ENCODE data around the gene LHFPL2.

LHFPL2 gene

DNA sequence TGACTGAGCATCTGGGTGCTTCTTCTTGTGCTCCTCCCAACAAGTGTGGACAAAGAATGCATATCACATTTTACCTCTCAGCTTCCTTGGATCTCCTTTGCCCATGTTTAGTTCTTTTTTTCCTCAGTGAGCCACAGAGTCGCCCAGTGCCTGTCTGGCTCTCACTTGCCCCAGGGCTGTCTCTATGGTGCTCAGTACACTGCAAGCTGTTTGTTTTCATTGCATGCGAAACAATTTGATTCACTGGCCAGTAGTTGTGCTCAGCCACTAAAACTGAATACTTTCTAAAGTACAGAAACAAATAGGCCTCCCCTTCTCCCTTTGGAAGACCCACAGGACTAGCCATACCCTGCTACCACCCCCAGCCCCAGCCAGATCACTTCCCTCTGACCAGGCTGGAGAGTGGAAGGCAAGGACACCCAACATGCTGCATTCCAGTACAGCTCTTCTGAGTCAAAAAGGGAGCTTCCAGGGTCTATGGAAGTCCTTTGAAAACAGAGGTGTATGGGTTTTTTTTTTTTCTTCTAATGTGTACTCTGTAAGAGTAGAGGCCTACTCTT is 3.8 kb downstream of the LHFPL2 start:
- TF ChIP-seq, protein P1, sequence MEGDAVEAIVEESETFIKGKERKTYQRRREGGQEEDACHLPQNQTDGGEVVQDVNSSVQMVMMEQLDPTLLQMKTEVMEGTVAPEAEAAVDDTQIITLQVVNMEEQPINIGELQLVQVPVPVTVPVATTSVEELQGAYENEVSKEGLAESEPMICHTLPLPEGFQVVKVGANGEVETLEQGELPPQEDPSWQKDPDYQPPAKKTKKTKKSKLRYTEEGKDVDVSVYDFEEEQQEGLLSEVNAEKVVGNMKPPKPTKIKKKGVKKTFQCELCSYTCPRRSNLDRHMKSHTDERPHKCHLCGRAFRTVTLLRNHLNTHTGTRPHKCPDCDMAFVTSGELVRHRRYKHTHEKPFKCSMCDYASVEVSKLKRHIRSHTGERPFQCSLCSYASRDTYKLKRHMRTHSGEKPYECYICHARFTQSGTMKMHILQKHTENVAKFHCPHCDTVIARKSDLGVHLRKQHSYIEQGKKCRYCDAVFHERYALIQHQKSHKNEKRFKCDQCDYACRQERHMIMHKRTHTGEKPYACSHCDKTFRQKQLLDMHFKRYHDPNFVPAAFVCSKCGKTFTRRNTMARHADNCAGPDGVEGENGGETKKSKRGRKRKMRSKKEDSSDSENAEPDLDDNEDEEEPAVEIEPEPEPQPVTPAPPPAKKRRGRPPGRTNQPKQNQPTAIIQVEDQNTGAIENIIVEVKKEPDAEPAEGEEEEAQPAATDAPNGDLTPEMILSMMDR (IDR thresholded peaks at IDR 0.05; ENCODE audit: low read depth, low read length) = no peak
- no peak for DNase-seq (ENCODE audit: extremely low read depth, low read depth)

DNA sequence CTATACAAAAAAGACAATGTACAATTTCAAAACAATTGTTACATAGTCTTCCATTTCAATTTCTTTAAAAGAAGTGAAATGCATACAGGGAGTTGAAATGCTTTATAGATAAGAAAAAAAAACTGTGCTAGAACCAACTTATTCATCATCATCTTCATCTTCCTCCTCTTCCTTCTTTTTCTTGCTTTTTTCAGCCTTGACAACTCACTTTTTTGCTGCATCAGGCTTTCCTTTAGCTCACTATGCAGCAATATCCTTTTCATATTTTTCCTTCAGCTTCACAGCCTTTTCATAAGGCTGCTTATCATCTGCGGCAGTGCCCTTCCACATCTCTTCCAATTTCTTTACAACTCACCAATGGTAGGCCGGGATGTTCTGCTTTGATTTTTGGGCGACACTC is 4.4 kb downstream of the LHFPL2 start:
- no peak for DNase-seq (ENCODE audit: extremely low read depth, low read depth)
- TF ChIP-seq, protein P1 (IDR thresholded peaks at IDR 0.05; ENCODE audit: low read depth, low read length) = no peak

DNA sequence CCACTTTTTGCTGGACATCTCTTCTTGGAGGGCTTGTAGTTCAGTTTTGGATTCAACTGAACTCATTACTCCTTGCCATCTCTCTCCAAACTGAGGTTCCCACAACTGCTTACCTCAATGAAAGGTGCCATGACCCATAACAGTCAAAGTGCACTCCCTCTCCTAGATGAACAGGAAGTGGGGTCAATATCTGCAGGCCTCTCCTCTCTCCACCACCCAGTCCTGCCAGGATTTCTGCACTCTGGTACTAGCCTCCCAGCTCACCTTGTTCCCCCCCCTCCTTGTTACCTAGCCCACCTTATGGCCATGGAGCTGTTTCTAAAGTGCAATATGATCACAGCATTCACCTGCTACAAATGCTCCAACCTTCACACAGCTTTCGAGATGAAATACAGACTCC is 5.9 kb downstream of the LHFPL2 start:
- TF ChIP-seq, protein P1 (IDR thresholded peaks at IDR 0.05; ENCODE audit: low read depth, low read length) = no peak

DNA sequence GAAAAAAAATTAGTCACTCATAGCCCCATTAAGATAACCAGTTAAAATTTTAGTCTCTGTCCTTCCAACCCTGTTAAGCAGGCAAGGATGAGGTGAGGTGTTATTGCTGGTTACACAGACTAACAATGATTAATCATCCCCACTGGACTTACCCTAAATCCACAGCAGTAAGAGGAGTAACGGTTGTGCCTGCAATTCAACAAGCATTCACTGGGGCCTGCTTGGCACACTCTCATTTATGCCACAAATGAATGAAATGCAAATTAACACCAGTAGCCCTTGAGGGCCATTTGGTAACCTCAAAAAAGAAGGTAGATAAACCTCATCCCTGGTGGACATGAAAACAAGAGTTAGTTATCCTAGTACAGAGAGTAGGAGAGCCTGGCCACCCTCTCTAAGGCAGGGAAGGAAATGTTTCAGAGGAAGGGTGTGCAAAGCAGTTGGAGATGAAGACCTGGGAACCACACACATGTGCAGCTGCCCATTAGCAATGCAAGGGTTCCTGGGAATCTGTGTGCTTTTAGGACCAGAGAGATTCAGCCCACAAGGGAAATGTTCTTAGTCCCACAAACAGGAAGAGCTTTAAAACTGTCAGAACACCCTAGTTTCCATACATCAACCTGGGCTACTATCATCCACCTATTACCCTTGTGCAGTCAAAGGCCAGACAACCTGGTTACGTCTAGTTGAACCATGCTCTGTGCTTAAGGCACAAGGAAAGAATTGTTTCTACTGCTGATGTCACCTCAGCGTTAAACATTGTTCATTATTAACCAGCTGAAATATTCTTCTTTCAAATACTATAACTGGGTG is 7.7 kb downstream of the LHFPL2 start:
- TF ChIP-seq, protein P1 (IDR thresholded peaks at IDR 0.05; ENCODE audit: low read depth, low read length) = no peak
- DNase-seq (ENCODE audit: extremely low read depth, low read depth) = no peak

More for the DNA sequence above, 5.9 kb downstream of the LHFPL2 start:
- no peak for DNase-seq (ENCODE audit: extremely low read depth, low read depth)

DNA sequence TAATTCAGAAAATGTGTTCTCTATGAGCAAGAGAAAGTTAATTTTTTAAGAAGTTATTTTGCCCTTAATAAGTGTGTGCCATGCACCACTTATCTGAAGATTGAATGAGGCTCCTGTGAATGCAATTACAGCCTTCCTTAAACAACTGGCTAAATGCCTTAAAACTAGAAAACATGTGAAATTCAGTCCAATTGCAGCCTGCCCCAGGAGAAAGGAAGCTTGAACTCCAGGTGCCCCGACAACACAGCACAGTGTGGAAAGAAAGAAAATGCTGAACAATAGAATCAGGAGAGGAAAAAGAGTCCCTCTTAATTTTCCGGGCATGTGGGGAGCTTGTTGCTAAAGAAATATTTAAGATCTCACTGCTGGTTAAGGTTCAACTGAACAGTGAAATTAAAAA is 8.8 kb downstream of the LHFPL2 start:
- TF ChIP-seq, protein P1 (IDR thresholded peaks at IDR 0.05; ENCODE audit: low read depth, low read length) = no peak
- no peak for DNase-seq (ENCODE audit: extremely low read depth, low read depth)

DNA sequence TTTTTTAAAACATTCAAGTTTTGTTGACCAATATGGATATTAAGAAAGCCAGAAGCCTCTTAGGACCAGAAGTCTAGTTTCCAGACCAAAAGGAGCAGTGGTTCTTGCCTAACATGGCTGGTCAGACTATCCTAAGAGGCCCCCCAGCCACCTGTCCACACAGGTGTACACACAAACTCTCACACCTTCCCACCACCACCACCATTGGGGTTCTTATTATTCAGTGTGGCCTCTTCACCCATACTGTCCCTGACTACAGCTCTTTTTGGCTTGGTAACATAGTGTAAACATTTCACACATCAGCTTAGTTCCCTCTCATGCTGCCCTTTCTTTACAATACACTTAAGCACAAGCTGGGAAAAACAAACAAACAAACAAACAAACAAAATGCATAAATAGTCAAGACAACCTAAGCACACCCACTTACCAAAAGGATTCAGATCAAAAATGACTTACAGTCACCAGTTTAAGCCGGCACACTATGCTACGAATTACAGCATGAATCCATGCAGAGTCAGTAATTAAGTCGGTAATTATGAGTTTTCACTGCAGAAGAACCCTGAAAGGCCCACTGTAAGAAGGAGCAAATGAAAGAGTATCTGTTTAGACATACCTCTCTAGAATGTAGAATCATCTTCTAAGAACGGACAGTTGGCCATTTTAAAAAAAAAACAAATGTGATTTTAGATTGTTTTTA is 9.5 kb downstream of the LHFPL2 start:
- no peak for DNase-seq (ENCODE audit: extremely low read depth, low read depth)
- TF ChIP-seq, protein P1 (IDR thresholded peaks at IDR 0.05; ENCODE audit: low read depth, low read length) = no peak

DNA sequence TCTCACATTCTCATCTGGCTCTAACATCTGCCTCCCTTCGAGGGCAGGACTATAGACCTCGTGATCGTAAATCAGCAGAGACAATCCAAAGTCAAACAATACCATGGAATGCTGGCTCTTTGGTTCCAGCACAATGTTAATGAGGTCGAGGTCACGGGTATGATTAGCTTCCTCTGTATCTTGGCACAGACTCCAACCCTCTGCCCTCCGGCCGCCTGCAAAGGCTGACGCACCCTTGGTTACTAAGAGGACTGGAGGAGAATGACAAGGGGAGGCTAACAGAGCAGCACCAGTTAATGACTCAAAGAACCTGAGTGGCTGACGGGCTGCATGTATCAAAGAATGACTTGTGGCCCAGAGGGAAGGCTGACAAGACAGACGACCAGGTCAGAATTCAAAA is 10.1 kb downstream of the LHFPL2 start:
- TF ChIP-seq, protein P1 (IDR thresholded peaks at IDR 0.05; ENCODE audit: low read depth, low read length) = no peak
- peak; percentile 94 for DNase-seq (ENCODE audit: extremely low read depth, low read depth)
